Daoy (cell line): ENCODE results near the gene FCGR3A. TPM values are rescaled to one million over a fixed set of nuclear protein-coding genes. Genes with fewer than 3 reads are reported as not detected.
"Not testable (repeated sequence)": the region's sequence is repeated elsewhere in the genome, so short reads cannot be mapped to it uniquely, and the experiment has no call there.

Experiments
- DNase-seq: peaks from one replicate; pipeline ENCODE4 v3.0.0-alpha.2; 2015; ENCODE audit warnings: low read depth
- total RNA-seq: library from RNA; depleted of rRNA; stranded (reverse); fragments of >200 nt; shearing (Covaris generic); gene quantifications from 2 replicates; pipeline ENCODE4 v1.2.3, GENCODE V29; 2014; rRNA removed

FCGR3A gene
- not detected in 2 replicates for total RNA-seq

GRCh38 chr1:161549652-161550051 lies at the start of gene FCGR3A:
Gene FCGR3A (minus strand): TSS chr1:161549818. CDS start chr1:161549736, 82 bp downstream.
- no peak for DNase-seq

GRCh38 chr1:161597077-161597476 lies 47.5 kb upstream of the FCGR3A start:
- DNase-seq: not testable (repeated sequence)

DNA sequence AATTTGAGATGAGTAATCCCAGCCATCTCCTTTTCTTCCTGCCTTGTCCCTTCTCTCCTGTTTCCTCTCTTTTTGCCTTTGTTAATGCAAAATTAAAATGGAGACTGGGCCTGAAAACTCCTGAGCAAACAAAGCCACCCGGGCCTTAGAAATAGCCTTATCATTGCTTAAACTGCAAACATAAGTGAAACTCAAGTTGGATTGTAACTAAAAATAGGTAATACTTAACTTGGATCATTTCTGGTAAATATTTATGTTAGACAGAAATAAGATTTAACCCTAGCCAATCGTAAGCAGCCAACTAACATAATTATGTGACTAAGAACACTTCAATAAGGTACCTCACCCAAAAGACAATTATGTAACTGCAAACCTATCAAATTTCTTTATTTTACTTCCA lies 46.0 kb upstream of the FCGR3A start:
- not testable (repeated sequence) for DNase-seq

DNA sequence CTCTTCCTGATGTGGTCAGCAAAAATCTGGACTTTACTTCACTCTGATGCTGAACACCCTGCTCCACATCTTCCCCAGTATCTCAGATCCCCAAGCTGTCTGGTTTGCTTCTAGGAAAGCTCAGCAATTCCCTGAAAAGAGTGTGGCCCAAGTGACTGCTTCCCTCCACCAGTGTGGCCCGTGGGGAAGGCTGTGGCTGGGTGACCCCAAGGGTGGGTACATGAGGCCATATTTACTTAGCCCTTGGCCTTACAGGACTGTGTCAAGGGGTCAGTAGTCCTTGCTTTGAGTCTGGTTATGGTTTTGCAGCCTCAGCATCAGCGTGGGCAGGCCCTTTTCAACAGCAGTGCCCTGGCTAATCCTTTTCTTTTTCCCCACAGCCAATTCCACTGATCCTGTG lies 45.6 kb upstream of the FCGR3A start:
- not testable (repeated sequence) for DNase-seq

- not testable (repeated sequence) for DNase-seq
Measured at GRCh38 chr1:161594269-161594984, 44.8 kb upstream of the FCGR3A start.

- DNase-seq: not testable (repeated sequence)
Measured at GRCh38 chr1:161593092-161593755, 43.6 kb upstream of the FCGR3A start.

DNA sequence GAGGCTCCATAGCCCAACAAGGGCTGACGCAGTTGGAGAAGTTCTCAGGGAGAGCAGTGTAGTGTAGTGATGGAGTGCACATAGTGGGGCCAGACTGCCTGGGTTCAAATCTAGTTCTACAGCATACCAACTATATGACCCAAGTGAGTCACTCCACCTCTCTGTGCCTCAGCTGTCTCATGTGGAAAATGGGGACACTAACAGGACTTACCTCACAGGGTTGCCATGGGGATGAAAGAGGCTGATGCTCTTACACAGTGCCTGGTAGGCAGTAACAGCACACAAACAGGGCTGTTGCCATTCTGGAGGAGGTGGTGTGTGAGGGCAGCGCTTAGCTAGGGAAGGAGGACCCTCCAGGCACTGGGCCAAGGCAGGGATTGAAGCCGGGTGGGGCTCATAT lies 43.0 kb upstream of the FCGR3A start:
- not testable (repeated sequence) for DNase-seq

- not testable (repeated sequence) for DNase-seq
Measured at GRCh38 chr1:161589920-161590319, 40.3 kb upstream of the FCGR3A start.

DNA sequence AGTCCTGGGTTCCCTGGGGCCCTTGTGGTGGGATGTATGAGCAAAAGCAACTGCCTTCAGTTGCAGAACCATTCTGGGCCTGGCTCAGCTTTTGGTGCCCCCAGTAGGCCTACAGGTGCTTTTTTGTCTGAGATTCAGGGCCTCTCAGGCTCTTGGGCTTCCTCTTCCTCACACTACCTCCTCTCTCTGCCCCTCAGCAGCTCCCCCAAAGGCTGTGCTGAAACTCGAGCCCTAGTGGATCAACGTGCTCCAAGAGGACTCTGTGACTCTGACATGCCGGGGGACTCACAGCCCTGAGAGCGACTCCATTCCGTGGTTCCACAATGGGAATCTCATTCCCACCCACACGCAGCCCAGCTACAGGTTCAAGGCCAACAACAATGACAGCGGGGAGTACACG lies 39.7 kb upstream of the FCGR3A start:
- not testable (repeated sequence) for DNase-seq

GRCh38 chr1:161588596-161588995 lies 39.0 kb upstream of the FCGR3A start:
- DNase-seq: not testable (repeated sequence)

DNA sequence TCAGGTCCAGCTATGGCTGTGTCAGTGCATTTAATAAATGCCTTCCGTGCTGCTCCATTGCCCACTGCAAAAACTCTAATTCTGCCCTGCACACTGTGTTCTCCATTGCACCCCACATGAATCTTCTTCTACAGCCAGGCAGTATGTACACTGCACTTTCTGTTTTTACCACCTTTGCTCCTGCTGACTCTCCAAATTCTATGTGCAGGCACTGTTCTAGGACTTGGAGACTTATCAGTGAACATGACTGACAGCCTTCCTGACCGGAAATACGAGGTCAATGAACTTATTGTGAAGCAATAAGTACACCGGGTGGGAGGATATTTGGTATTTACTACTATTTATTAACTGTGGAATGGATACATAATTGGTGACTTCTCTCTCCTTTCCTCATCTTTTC lies 33.3 kb upstream of the FCGR3A start:
- DNase-seq: not testable (repeated sequence)

GRCh38 chr1:161580879-161581537 lies 31.4 kb upstream of the FCGR3A start:
- DNase-seq: not testable (repeated sequence)

DNA sequence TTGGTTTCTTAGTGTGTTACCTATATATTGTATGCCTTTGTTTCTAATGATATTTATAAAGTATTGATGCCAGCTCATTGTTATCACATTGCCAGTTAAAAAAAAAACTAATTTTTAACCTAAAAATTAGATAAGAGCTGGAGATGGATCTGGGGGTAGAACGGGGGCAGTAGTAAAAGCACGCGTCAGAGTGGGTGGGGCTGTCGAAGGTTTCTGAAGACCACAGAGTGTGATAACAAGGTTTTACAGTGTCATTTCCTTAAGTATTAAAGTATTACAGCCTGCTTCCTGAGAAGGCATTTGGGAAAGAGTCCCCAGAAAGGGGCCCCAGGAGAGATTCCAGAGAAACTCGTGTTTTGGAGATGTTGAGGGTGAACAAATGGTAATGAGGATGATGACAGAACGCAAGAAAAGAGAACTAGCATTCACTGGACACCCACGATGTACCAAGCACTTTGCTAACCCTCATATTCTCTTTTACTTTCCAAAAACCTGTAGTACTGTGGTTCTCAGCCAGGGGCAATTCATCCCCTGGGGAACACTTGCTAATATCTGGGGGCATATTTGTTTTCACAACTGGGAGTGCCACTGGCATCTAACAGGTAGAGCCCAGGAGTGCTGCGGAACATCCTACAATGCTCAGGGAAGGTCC lies 30.4 kb upstream of the FCGR3A start:
- not testable (repeated sequence) for DNase-seq

GRCh38 chr1:161576676-161577075 lies 27.1 kb upstream of the FCGR3A start:
- DNase-seq: not testable (repeated sequence)

DNA sequence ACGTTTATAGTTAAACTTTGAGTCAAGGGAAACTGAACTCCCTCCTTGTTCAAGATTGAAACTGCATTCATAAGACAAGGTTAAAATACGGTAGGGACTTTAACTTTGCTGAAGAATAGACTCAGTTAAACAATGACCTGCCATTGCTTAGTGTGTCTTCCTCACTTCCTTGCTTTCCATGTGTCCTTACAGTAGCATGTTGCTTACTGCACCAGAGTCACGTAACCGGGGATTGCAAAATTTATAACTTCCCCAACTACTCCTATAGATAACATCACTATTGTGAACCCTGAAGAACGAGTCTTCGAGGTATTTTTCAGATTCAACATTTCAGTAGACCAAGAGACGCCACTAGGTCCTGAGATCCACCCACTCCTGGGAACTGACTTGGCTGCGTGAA lies 22.1 kb upstream of the FCGR3A start:
- not testable (repeated sequence) for DNase-seq

- not testable (repeated sequence) for DNase-seq
Measured at GRCh38 chr1:161566602-161566960, 17.0 kb upstream of the FCGR3A start.

DNA sequence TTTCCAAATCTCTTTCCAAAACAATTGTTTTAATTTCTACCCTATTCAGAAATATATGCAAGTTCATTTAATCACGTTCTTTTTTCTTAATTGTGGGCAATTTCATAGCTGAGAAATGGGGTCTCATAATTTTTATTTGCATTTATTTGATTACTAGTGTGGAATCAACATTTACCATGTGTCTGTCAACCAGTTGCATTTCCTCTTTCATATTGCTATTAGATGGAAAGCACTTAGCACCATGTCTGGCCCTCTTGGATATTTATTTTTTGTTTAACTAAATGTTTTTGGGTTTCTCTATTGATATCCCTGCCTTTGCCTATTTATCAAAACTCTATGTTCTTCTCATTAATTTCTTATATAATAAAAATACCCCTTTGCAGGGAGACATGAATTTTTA lies 13.9 kb upstream of the FCGR3A start:
- DNase-seq: not testable (repeated sequence)

DNA sequence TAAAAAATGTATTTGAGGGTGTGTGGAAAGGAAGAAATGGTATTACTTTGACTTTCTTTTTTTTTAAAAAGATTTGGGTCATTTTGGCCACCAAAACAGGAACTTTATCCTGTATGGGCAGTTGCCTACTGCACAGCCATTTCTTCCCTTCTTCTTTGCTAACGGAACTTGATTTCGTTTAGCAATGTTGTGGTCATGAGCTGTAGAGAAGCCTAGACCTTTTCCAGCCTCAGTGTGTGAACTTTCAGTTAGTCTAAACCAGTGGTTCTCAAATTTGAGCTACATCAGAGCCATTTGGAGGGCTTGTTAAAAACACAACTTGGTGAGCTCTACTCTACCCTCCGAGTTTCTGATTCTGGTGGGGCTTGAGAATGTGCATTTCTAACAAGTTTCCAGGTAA lies 12.8 kb upstream of the FCGR3A start:
- DNase-seq: not testable (repeated sequence)

DNA sequence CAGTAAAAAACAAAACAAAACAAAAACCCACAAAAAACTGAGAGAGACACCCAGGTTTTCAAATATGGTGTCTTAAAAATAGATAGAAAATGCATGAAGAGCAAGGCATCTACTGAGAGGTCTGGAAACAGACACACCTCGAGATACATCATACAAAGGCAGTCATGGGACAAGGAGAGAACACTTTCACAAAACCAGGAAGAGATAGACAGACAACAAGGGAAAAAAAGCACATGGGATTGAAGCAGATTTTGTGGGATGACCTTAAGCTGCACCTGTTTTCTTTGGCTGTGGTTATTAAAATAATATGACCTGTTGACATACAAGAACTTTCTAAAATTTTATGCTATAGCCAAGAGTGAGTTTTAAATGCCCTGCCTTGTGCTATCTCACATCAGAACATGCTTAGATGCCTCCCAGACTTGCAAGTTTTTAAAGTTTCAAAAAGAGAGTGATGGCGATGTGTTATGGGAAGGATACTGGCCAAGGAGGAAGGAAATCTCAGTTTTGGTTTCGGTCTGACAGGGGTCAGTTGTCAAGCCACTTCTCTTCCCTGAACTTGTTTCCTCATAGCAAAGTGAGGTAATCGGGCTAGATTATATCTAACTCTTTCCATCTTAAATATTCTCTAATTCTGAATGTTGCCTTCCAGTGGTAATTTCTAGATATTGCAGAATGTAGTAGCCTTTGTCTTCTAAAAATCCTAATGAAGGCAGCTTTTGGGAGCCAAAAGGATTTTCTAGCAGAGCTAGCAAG lies 11.5 kb upstream of the FCGR3A start:
- DNase-seq: not testable (repeated sequence)

DNA sequence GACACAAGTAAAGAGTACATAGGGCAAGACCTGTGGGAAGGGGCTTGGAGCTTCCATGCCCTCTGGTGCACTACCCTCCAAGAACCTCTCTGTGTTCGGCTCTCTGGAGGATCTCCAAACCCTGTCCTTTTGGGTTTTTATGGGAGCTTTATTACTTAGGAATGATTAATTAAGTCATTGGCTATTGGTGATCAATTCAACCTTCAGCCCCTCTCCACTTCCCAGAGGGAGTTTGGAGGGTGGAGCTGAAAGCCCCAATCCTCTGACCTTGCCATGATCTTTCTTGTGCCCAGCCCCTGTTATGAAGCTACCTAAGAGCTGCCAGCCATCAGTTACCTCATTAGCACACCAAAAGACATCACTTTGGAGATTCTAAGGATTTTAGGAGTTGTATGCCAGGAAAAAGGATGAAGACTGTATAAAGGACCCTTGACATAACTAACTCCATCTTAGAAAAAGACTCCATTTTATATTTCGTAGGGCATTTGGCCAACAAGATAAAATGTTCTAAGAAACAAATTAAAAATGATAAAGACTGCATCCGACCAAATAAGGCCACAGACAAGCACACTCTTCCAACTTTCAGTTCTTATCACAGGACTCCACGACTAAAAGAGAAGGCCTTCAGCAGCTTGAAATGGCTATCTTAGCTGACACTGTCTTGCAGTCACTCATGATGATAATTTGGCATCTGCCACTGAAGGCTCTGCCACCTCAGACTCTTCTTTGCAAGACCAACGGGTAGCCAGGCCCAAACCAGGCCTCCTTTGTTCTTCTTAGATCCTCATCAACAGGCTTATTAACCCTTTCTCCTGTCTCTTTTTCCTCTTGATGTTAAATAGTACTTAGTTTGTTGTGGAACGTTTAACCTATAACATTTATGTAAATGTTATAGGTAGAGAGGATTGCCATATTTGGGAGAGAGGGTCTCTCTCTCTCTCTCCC lies 8.2 kb upstream of the FCGR3A start:
- DNase-seq: not testable (repeated sequence)
